Measurements from ENCODE around the gene LRRC4C.

LRRC4C gene

DNA sequence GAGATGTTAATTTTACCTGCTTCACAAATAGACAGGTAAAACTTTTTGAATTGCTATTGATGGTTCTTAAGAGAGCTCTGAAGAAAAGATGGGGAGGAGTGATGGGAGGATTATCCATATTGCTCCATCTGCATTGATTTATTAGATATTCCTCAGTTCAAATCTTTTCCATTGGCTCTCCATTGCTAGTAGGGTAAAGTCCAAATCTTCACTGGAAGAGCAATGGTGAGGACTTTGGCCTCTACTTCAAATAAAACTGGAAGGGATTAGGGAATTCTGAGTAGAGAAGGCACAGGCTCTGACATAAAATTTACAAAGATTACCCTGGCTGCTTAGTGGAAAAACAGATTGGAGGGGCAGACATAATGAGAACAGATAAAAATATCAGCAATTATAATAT is 1024.1 kb downstream of the LRRC4C start:
- Histone ChIP-seq H3K36me3 (ENCODE audit: insufficient read depth, low read length) (no peaks in the 10 kb centered on the region), H3K9ac (ENCODE audit: low read depth, low read length) (no peak overlapping the region), H3K4me3 (ENCODE audit: low read depth in 1 of 2, low read length in 2 of 2) (no peak overlapping the region), H4K20me1 (ENCODE audit: insufficient read depth, low read length) (no peaks in the 10 kb centered on the region), H3K27me3 (ENCODE audit: insufficient read depth, low read length, poor library complexity) (no peaks in the 10 kb centered on the region), H2AFZ (ENCODE audit: low read depth, low read length) (no peak overlapping the region), H3K79me2 (ENCODE audit: insufficient read depth, low read length) (no peaks in the 10 kb centered on the region), H3K4me2 (ENCODE audit: insufficient read depth, low read length) (no peak overlapping the region), H3K9me3 (ENCODE audit: insufficient read depth, low read length, severe bottlenecking) (no peaks in the 10 kb centered on the region), H3K4me1 (ENCODE audit: insufficient read depth, low read length) (no peaks in the 10 kb centered on the region), H3K27ac (ENCODE audit: low read length) (no peak overlapping the region)
- TF ChIP-seq EZH2 (IDR thresholded peaks at IDR 0.05; ENCODE audit: borderline replicate concordance, low read depth, low read length, severe bottlenecking) = no peak
- ATAC-seq (ENCODE audit: insufficient read depth, low read depth) (no peak), DNase-seq (no peak)

DNA sequence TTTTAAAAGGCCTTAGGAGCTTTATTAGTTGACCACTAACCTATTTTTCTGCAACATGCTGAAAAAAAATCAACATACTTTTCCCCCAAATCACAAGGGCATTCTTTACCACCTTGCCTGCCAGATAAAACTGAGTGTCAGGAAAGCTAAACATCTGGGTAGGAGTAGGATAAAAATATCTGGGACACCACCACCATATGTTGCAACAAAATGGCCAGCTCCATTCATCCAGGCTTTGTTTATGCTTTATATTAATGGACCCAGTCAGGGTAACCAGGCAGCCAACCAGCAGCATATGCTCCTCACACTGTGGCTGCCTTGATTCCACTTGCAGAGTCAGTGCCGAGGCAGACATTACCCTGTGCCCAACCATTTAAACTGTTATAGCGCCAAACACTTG is 1024.5 kb downstream of the LRRC4C start:
- no peak overlapping the region for H3K27ac ChIP-seq (ENCODE audit: low read length)
- no peak overlapping the region for H3K9ac ChIP-seq (ENCODE audit: low read depth, low read length)
- no peak for ATAC-seq (ENCODE audit: insufficient read depth, low read depth)
- TF ChIP-seq, protein P1, sequence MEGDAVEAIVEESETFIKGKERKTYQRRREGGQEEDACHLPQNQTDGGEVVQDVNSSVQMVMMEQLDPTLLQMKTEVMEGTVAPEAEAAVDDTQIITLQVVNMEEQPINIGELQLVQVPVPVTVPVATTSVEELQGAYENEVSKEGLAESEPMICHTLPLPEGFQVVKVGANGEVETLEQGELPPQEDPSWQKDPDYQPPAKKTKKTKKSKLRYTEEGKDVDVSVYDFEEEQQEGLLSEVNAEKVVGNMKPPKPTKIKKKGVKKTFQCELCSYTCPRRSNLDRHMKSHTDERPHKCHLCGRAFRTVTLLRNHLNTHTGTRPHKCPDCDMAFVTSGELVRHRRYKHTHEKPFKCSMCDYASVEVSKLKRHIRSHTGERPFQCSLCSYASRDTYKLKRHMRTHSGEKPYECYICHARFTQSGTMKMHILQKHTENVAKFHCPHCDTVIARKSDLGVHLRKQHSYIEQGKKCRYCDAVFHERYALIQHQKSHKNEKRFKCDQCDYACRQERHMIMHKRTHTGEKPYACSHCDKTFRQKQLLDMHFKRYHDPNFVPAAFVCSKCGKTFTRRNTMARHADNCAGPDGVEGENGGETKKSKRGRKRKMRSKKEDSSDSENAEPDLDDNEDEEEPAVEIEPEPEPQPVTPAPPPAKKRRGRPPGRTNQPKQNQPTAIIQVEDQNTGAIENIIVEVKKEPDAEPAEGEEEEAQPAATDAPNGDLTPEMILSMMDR (IDR thresholded peaks at IDR 0.05; ENCODE audit: borderline replicate concordance, extremely low read depth, low read length, poor library complexity, severe bottlenecking) = no peak
- TF ChIP-seq EZH2 (IDR thresholded peaks at IDR 0.05; ENCODE audit: borderline replicate concordance, low read depth, low read length, severe bottlenecking) = no peak
- no peaks in the 10 kb centered on the region for H3K4me1 ChIP-seq (ENCODE audit: insufficient read depth, low read length)
- no peak overlapping the region for H2AFZ ChIP-seq (ENCODE audit: low read depth, low read length)
- H3K4me3 ChIP-seq (ENCODE audit: low read depth in 1 of 2, low read length in 2 of 2) = no peak overlapping the region
- H3K4me2 ChIP-seq (ENCODE audit: insufficient read depth, low read length) = no peak overlapping the region
- no peaks in the 10 kb centered on the region for H4K20me1 ChIP-seq (ENCODE audit: insufficient read depth, low read length)
- no peaks in the 10 kb centered on the region for H3K36me3 ChIP-seq (ENCODE audit: insufficient read depth, low read length)
- DNase-seq = no peak
- H3K27me3 ChIP-seq (ENCODE audit: insufficient read depth, low read length, poor library complexity) = no peaks in the 10 kb centered on the region
- H3K79me2 ChIP-seq (ENCODE audit: insufficient read depth, low read length) = no peaks in the 10 kb centered on the region
- no peaks in the 10 kb centered on the region for H3K9me3 ChIP-seq (ENCODE audit: insufficient read depth, low read length, severe bottlenecking)

DNA sequence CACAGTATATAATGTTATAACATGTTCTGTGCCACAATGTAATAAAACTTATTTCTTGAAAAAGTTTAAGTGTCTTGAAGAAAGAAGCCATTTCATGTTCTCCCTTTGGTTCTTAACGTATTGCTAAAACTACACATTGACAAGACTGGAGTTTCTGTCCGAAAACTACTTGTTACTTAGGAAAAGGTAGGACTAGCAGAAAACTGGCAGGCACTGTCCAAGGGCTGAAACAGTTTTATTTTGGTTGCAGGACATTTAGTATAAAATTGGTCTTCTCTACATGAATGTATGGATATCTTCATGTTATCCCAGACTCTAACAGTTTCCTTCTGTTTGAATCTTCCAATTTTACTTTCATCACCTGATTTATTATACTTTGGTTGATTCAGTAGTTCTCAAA is 1027.1 kb downstream of the LRRC4C start:
- H3K9ac ChIP-seq (ENCODE audit: low read depth, low read length) = no peak overlapping the region
- no peaks in the 10 kb centered on the region for H3K79me2 ChIP-seq (ENCODE audit: insufficient read depth, low read length)
- no peak for ATAC-seq (ENCODE audit: insufficient read depth, low read depth)
- TF ChIP-seq EZH2 (IDR thresholded peaks at IDR 0.05; ENCODE audit: borderline replicate concordance, low read depth, low read length, severe bottlenecking) = no peak
- TF ChIP-seq, protein P1 (IDR thresholded peaks at IDR 0.05; ENCODE audit: borderline replicate concordance, extremely low read depth, low read length, poor library complexity, severe bottlenecking) = no peak
- no peaks in the 10 kb centered on the region for H3K36me3 ChIP-seq (ENCODE audit: insufficient read depth, low read length)
- no peak overlapping the region for H2AFZ ChIP-seq (ENCODE audit: low read depth, low read length)
- no peak overlapping the region for H3K4me2 ChIP-seq (ENCODE audit: insufficient read depth, low read length)
- H3K27ac ChIP-seq (ENCODE audit: low read length) = no peak overlapping the region
- H3K4me3 ChIP-seq (ENCODE audit: low read depth in 1 of 2, low read length in 2 of 2) = no peak overlapping the region
- no peaks in the 10 kb centered on the region for H3K4me1 ChIP-seq (ENCODE audit: insufficient read depth, low read length)
- no peaks in the 10 kb centered on the region for H3K9me3 ChIP-seq (ENCODE audit: insufficient read depth, low read length, severe bottlenecking)
- H4K20me1 ChIP-seq (ENCODE audit: insufficient read depth, low read length) = no peaks in the 10 kb centered on the region
- H3K27me3 ChIP-seq (ENCODE audit: insufficient read depth, low read length, poor library complexity) = no peaks in the 10 kb centered on the region
- no peak for DNase-seq

DNA sequence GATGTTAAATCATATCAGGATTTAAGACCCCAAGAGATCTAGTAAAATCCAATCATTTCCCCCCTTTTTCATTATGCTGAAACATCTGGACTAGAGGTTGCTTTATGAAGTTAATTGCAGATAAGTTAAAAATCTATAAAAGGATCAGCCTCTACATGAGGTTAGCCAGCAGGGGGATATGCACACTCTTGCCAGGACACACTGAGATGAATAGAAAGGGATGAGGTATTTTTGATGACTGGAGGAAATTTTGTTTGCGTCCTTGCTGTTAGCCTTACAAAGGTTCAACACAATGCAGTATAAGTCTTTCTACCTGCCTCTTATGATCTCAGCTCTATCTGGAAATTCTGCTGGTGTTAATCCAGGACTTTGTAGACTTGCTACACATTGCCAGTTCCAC is 1034.3 kb downstream of the LRRC4C start:
- no peak for TF ChIP-seq EZH2 (IDR thresholded peaks at IDR 0.05; ENCODE audit: borderline replicate concordance, low read depth, low read length, severe bottlenecking)
- TF ChIP-seq, protein P1 (IDR thresholded peaks at IDR 0.05; ENCODE audit: borderline replicate concordance, extremely low read depth, low read length, poor library complexity, severe bottlenecking) = no peak
- Histone ChIP-seq H3K79me2 (ENCODE audit: insufficient read depth, low read length) (no peaks in the 10 kb centered on the region), H4K20me1 (ENCODE audit: insufficient read depth, low read length) (no peaks in the 10 kb centered on the region), H3K4me3 (ENCODE audit: low read depth in 1 of 2, low read length in 2 of 2) (no peak overlapping the region), H3K4me2 (ENCODE audit: insufficient read depth, low read length) (no peak overlapping the region), H3K27me3 (ENCODE audit: insufficient read depth, low read length, poor library complexity) (no peaks in the 10 kb centered on the region), H3K27ac (ENCODE audit: low read length) (no peak overlapping the region), H3K4me1 (ENCODE audit: insufficient read depth, low read length) (no peaks in the 10 kb centered on the region), H2AFZ (ENCODE audit: low read depth, low read length) (no peak overlapping the region), H3K9ac (ENCODE audit: low read depth, low read length) (no peak overlapping the region), H3K36me3 (ENCODE audit: insufficient read depth, low read length) (no peaks in the 10 kb centered on the region), H3K9me3 (ENCODE audit: insufficient read depth, low read length, severe bottlenecking) (no peaks in the 10 kb centered on the region)
- no peak for ATAC-seq (ENCODE audit: insufficient read depth, low read depth)
- no peak for DNase-seq
